HG03039 (cell line): Measurements from ENCODE around the gene CMPK2.
"Not testable (repeated sequence)": the region's sequence is repeated elsewhere in the genome, so short reads cannot be mapped to it uniquely, and the experiment has no call there.

Source experiments
- ATAC-seq: cut with Tn5 transposase; IDR thresholded peaks from one replicate; pipeline ENCODE4 v1.9.1; 2021; ENCODE audit warnings: mild to moderate bottlenecking, moderate library complexity; ENCODE audit not compliant: unreplicated experiment

The CMPK2 gene

GRCh38 chr2:6881046-6881445 lies 15.3 kb upstream of the CMPK2 start:
- no peak for ATAC-seq

GRCh38 chr2:6880200-6880733 lies 14.6 kb upstream of the CMPK2 start:
- ATAC-seq, result no peak

- ATAC-seq, result no peak
These were observed 13.3 kb upstream of the CMPK2 start for GRCh38 chr2:6879011-6879410.

GRCh38 chr2:6878549-6878948 lies 12.8 kb upstream of the CMPK2 start:
- no peak for ATAC-seq

GRCh38 chr2:6877402-6878304 lies 11.9 kb upstream of the CMPK2 start, which contains the start of gene RSAD2:
Gene RSAD2 (plus strand): TSS chr2:6877777. CDS start chr2:6877801, 24 bp downstream.
- peak; percentile 88 for ATAC-seq

GRCh38 chr2:6876309-6876708 lies 10.6 kb upstream of the CMPK2 start:
- no peak for ATAC-seq

GRCh38 chr2:6874032-6874431 lies 8.3 kb upstream of the CMPK2 start:
- no peak for ATAC-seq

- no peak for ATAC-seq
These were observed 6.7 kb upstream of the CMPK2 start for GRCh38 chr2:6872394-6872793.

GRCh38 chr2:6866982-6867381 lies 1.3 kb upstream of the CMPK2 start:
- ATAC-seq, result no peak

GRCh38 chr2:6866275-6866671 lies 566 bp upstream of the CMPK2 start:
- peak; percentile 39 for ATAC-seq

GRCh38 chr2:6864923-6865345 lies 773 bp downstream of the CMPK2 start:
- peak; percentile 19 for ATAC-seq

- no peak for ATAC-seq
These were observed 1.4 kb downstream of the CMPK2 start for GRCh38 chr2:6864231-6864754.

GRCh38 chr2:6863792-6864191 lies 1.9 kb downstream of the CMPK2 start:
- no peak for ATAC-seq

- ATAC-seq, result no peak
These were observed 5.4 kb downstream of the CMPK2 start for GRCh38 chr2:6860296-6860695.

- ATAC-seq, result not testable (repeated sequence)
These were observed 7.2 kb downstream of the CMPK2 start for GRCh38 chr2:6858466-6859027.

GRCh38 chr2:6856548-6856920 lies 9.2 kb downstream of the CMPK2 start:
- ATAC-seq, result no peak

- no peak for ATAC-seq
These were observed 9.7 kb downstream of the CMPK2 start for GRCh38 chr2:6855860-6856547.

GRCh38 chr2:6854416-6854815 lies 11.3 kb downstream of the CMPK2 start:
- no peak for ATAC-seq

GRCh38 chr2:6852195-6852594 lies 13.5 kb downstream of the CMPK2 start:
- no peak for ATAC-seq

- no peak for ATAC-seq
These were observed 18.6 kb downstream of the CMPK2 start for GRCh38 chr2:6846967-6847681.

GRCh38 chr2:6846540-6846939 lies 19.2 kb downstream of the CMPK2 start:
- ATAC-seq, result no peak
